ENCODE results near the gene C5orf52. TPM values are rescaled to one million over a fixed set of nuclear protein-coding genes. Genes with fewer than 3 reads are reported as not detected.
"Not testable (repeated sequence)": the region's sequence is repeated elsewhere in the genome, so short reads cannot be mapped to it uniquely, and the experiment has no call there.

C5orf52 gene
- total RNA-seq, 1 donor from 2014 or later, result not detected

- no peak for DNase-seq (ENCODE audit: low read depth in 2 of 2)
These were observed 6.6 kb downstream of the C5orf52 start for GRCh38 chr5:157677931-157678330.

- DNase-seq (ENCODE audit: low read depth in 2 of 2), result no peak
These were observed 8.5 kb downstream of the C5orf52 start for GRCh38 chr5:157679801-157680200.

- DNase-seq (ENCODE audit: low read depth in 2 of 2), result no peak
These were observed 8.9 kb downstream of the C5orf52 start for GRCh38 chr5:157680239-157680638.

DNA sequence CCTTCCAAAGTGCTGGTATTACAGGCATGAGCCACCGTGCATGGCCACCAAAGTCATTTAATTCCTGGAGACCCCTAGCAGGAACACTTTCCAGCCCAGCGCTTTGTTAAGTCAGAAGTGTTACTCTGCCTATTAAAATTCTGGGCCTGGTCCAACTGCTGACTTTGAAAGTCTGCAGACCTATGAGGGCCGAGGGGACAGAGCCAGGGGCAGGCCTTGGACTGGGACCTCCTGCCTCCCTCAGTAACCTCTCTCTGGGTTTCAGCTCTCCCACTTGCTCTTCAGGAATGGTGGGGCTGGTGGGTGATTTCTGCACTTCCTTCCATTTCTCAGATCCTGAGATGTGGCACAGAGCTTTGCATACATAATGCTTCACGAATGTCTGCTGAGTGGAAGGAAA, 9.7 kb downstream of the C5orf52 start:
- no peak for DNase-seq (ENCODE audit: low read depth in 2 of 2)

- no peak for DNase-seq (ENCODE audit: low read depth in 2 of 2)
These were observed 10.9 kb downstream of the C5orf52 start for GRCh38 chr5:157682257-157682656.

- DNase-seq (ENCODE audit: low read depth in 2 of 2), result not testable (repeated sequence)
These were observed 15.2 kb downstream of the C5orf52 start for GRCh38 chr5:157686276-157687197.

GRCh38 chr5:157687198-157687554, 15.8 kb downstream of the C5orf52 start:
- no peak for DNase-seq (ENCODE audit: low read depth in 2 of 2)

- DNase-seq (ENCODE audit: low read depth in 2 of 2), result no peak
These were observed 18.8 kb downstream of the C5orf52 start for GRCh38 chr5:157689942-157690689.

DNA sequence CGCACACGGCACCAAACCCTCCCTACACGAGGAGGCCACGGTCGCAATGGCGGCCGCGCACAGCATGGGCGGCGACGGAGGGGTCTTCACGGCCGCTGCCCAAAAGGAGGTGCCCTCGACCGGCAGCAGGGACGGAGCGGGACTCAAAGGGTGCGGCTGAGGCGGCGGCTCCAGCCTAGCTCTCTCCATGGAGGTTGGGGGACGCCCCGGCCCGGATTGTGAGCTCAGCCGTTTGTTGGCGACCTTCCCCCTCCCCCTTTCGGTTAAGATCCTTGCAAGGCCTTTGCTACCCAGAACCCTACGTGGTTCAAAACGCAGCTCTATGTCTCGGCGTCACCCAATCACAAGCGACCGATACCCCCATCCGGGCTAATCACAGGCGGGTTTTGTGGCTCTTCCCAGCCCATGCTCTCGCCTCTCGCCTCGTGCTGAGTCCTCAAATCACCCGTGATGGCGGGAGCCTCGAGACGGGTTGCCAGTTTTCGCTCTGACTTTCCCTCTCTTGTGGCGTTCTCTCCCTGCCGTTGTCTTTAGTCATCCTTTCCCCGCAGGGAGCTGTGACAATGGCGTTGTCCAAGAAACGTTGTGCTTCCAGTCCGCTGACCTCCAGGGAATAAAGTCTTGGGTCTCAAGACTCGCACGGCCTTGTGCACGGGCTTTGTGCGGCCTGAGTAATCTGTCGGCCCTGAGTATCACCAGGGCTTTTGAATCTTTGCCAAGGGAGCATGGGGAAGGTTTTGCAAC, 19.5 kb downstream of the C5orf52 start:
- DNase-seq (ENCODE audit: low read depth in 2 of 2), result no peak

- not testable (repeated sequence) for DNase-seq (ENCODE audit: low read depth in 2 of 2)
These were observed 22.5 kb downstream of the C5orf52 start for GRCh38 chr5:157693816-157694215.

DNA sequence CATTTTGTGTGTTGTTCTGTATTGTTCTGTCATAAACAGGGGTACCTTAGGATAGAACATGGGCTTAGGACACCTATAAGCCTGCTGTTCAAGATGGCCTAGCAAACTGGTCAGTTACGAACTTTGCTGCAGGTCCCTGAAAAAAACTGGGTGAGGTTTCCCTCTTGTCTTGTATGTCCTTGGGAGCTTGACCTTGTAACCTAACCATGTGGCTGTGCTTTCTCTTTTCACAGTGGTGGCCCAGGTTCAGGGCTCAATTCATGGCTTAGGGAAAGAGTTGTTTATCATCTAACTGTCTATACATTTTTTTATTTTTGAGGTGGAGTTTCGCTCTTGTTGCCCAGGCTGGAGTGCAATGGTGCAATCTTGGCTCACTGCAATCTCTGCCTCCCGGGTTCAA, 24.8 kb downstream of the C5orf52 start:
- not testable (repeated sequence) for DNase-seq (ENCODE audit: low read depth in 2 of 2)

- DNase-seq (ENCODE audit: low read depth in 2 of 2), result not testable (repeated sequence)
These were observed 27.3 kb downstream of the C5orf52 start for GRCh38 chr5:157698674-157699073.

DNA sequence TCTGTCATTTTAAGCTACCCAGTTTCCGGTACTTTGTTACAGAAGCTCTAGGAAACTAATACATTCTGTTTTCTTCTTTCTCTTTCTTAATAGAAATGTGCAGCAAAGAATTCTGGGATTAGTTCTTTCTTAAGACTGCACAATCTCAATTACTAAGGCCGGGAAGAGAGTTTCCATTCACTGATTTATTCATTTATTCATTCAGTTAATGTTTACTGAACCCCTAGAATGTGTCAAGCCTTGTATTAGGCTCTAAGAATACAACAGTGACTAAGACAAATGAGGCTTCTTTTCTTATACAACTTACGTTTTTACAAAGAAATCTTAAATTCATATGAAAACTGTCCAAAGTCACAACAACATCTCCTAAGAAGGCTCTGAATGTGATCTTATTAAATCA, 32.4 kb downstream of the C5orf52 start:
- no peak for DNase-seq (ENCODE audit: low read depth in 2 of 2)

- peak in 1 of 2 donors; percentile 41 for DNase-seq (ENCODE audit: low read depth in 2 of 2)
These were observed 37.5 kb downstream of the C5orf52 start for GRCh38 chr5:157708866-157709265.

GRCh38 chr5:157709346-157709745, 38.0 kb downstream of the C5orf52 start:
- DNase-seq (ENCODE audit: low read depth in 2 of 2), result no peak

GRCh38 chr5:157710431-157710830, 39.1 kb downstream of the C5orf52 start:
- no peak for DNase-seq (ENCODE audit: low read depth in 2 of 2)

DNA sequence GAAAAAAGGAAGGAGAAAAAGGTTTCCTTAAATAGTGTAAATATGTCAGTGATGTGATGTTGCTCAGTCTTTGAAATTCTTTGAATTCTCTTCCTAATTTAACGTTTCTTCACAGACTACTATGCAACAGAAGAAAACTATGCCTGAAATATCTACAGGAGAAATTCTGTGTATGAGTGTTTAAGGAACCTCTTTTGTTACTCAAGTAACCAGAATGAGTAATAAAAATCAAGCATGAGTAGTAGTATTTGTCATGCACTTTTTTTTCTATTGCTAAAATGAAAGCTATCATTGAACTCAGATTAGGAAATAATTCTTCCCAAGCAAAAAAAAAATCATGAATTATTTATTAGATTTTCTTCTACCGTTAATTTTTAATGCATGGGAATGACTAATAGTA, 39.5 kb downstream of the C5orf52 start:
- peak in 1 of 2 donors; percentile 8 for DNase-seq (ENCODE audit: low read depth in 2 of 2)

DNA sequence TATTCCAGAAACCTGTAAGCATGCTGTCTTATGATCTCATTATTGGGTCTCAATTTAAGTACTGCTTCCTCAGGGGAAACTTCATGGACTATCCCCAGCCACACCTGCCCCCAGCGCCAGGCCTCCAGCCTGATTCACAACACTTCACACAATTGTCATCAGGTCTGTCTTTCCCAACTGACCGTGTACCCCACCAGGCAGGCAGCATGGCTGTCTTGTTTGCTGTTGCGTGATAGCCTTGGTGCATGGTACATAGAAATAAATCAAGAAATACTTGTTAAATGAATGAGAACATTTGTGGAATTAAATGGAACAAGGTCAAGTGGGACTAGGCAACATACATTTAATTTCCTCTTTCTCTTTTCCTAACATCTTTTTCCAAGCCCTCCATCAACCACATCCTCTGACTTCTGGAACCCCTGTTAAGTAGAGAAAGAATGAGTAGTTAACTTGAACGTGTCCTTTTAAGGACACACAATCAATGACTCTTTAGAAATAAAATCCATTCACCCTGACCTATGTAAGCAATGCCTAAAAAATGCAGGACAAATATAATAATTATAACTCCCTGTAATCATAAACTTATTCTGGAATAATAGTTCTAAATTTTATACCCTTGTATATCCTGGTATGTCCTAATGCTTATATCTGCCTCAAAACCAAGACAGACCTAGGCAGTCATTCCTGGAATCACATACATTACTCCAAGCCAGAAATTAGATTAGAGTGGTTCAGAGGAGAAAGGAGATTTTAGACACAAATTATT, 42.7 kb downstream of the C5orf52 start:
- DNase-seq (ENCODE audit: low read depth in 2 of 2), result no peak

DNA sequence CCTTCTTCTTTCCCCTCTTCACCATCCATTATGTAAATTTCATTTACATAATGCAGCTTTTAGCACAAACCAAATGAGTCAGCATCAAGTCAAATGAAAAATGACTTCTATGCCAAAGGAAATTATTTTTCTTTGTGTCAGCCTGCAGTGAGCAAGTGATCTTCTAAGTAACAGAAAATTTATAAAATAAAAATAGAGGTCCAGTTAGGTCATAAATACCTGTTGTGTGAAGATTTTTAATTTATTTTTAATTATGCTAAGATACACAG, 43.2 kb downstream of the C5orf52 start:
- DNase-seq (ENCODE audit: low read depth in 2 of 2), result peak in 1 of 2 donors; percentile 36

DNA sequence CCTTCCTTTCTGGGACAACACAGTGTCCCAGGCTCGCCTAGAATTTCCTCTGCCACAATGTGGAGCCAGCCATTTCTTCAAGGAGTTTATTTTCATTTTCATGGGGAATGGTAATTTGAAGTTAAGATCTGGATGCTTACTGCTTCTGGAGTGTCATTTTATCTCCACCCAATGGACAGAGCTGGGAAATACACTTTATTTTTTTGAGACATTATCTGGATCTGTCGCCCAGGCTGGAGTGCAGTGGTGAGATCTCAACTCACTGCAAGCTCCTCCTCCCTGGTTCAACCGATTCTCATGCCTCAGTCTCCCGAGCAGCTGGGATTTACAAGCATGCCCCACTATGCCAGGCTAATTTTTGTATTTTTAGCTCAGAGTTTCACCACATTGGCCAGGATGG, 47.2 kb downstream of the C5orf52 start:
- DNase-seq (ENCODE audit: low read depth in 2 of 2), result peak; percentile 76 to 78

DNA sequence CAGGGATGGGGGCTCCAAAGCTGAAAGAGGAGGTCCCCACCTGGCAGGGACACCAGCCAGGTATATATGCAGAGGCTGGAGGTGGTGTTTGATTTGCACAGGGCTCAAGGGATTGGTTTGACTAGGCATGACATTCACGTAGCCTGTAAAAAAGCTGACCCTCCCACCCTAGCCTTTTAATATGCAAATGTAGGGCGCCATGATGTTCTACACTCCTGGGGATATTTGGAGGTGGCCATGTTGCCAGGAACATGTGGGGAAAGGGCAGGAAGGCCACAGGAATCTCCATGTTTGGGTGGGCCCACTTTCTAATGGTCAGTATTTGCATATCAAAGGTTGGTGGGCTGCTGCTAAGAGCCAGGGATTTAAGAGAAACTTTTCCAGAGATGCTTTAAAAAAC, 47.9 kb downstream of the C5orf52 start:
- no peak for DNase-seq (ENCODE audit: low read depth in 2 of 2)
